Thyroid gland (tissue), 4 donors: Measurements from ENCODE around the gene PATJ. TPM values are rescaled to one million over a fixed set of nuclear protein-coding genes. Genes with fewer than 3 reads are reported as not detected.

Experiments used
- DNase-seq, 2 donors: peaks; one replicate each; pipeline ENCODE4 v3.0.0-alpha.2; 2019
- H3K27ac ChIP-seq, 3 donors: fragments of 200-600 bp; sonication (generic); 1 replicate in 2 of 3; 2 replicates in 1 of 3; pipeline ENCODE4 v1.5.1; 2016 to 2019; ENCODE audit warnings: mild to moderate bottlenecking in 1 of 3, moderate library complexity in 1 of 3
- H3K27me3 ChIP-seq: fragments of 200-600 bp; sonication (generic); one replicate; pipeline ENCODE4 v1.5.1; 2019
- H3K36me3 ChIP-seq, 2 donors: fragments of 200-600 bp; sonication (generic); one replicate each; pipeline ENCODE4 v1.5.1; 2016 to 2019
- H3K4me1 ChIP-seq, 2 donors: fragments of 200-600 bp; sonication (generic); one replicate each; pipeline ENCODE4 v1.5.1; 2017 to 2019
- H3K4me3 ChIP-seq, 3 donors: fragments of 200-600 bp; sonication (generic); replicated peaks in 1 of 3; 1 replicate in 2 of 3; 2 replicates in 1 of 3; pipeline ENCODE4 v1.5.1; 2016; ENCODE audit warnings: mild to moderate bottlenecking in 1 of 3
- H3K9me3 ChIP-seq: fragments of 200-600 bp; sonication (generic); one replicate; pipeline ENCODE4 v1.5.1; 2017
- CTCF ChIP-seq, 6 experiments: fragments of 200-600 bp in 3 of 6; fragments of 450-650 bp in 3 of 6; sonication (generic) in 3 of 6; IDR thresholded peaks; one replicate each; pipeline ENCODE4 v1.5.1; 2016 to 2019; ENCODE audit warnings: antibody characterized with exemption in 6 of 6, mild to moderate bottlenecking in 2 of 6, inconsistent platforms in 1 of 6, moderate library complexity in 1 of 6
- POLR2A ChIP-seq, 2 donors: fragments of 450-650 bp; IDR thresholded peaks; one replicate each; pipeline ENCODE4 v1.6.1; 2017; ENCODE audit warnings: antibody characterized with exemption in 2 of 2, mild to moderate bottlenecking in 2 of 2, moderate library complexity in 1 of 2
- WGBS, 2 donors: methylation state at CpG; one replicate each; pipeline ENCODE4 v1.1.5; 2017; 5-methylcytosine and 5-hydroxymethylcytosine counted together
- intact Hi-C: fragments of 100-400 bp; cut with DNase I; formaldehyde crosslinking; loops from one replicate; pipeline ENCODE4 v1.15.1; 2023
- total RNA-seq, 4 donors: library from RNA; depleted of rRNA; stranded (reverse); fragments of >200 nt; gene quantifications; one replicate each; pipeline ENCODE4 v1.2.3, GENCODE V29; 2016

PATJ gene
- total RNA-seq, 4 donors from 2014 or later = 94.7 to 221 (median 119) TPM

GRCh38 chr1:62138029-62138428, 395.7 kb downstream of the PATJ start:
- no peak for DNase-seq
- no peaks in the 10 kb centered on the region for H3K9me3 ChIP-seq
- 53 to 55% methylated on average over 3 of the region's 3 CpGs for WGBS, 2 donors
- H3K4me1 ChIP-seq = no peaks in the 10 kb centered on the region
- intact Hi-C loops = no loop called here
- no peak overlapping the region for H3K4me3 ChIP-seq
- H3K27ac ChIP-seq = no peak overlapping the region
- H3K27me3 ChIP-seq = no peaks in the 10 kb centered on the region
- no peaks in the 10 kb centered on the region for H3K36me3 ChIP-seq
- TF ChIP-seq CTCF (IDR thresholded peaks at IDR 0.05) = no peak
- TF ChIP-seq POLR2A (IDR thresholded peaks at IDR 0.05) = no peak

- TF ChIP-seq CTCF (IDR thresholded peaks at IDR 0.05) (no peak), POLR2A (IDR thresholded peaks at IDR 0.05) (no peak)
- Histone ChIP-seq H3K36me3 (no peaks in the 10 kb centered on the region), H3K9me3 (no peaks in the 10 kb centered on the region), H3K4me3 (no peak overlapping the region), H3K27ac (no peak overlapping the region), H3K27me3 (no peaks in the 10 kb centered on the region), H3K4me1 (no peaks in the 10 kb centered on the region)
- WGBS, 2 donors = 100% methylated on average over 1 of the region's 1 CpG
- DNase-seq = no peak
- intact Hi-C loops = no loop called here
Observed at GRCh38 chr1:62139410-62139809, 397.1 kb downstream of the PATJ start.

- H3K4me3 ChIP-seq = no peak overlapping the region
- no peaks in the 10 kb centered on the region for H3K4me1 ChIP-seq
- H3K27ac ChIP-seq = no peak overlapping the region
- H3K9me3 ChIP-seq = no peaks in the 10 kb centered on the region
- 90 to 93% methylated on average over 4 of the region's 4 CpGs for WGBS, 2 donors
- intact Hi-C loops = no loop called here
- no peak for TF ChIP-seq CTCF (IDR thresholded peaks at IDR 0.05)
- TF ChIP-seq POLR2A (IDR thresholded peaks at IDR 0.05) = no peak
- DNase-seq = no peak
- H3K27me3 ChIP-seq = no peaks in the 10 kb centered on the region
- H3K36me3 ChIP-seq = no peaks in the 10 kb centered on the region
Observed at GRCh38 chr1:62140666-62141065, 398.4 kb downstream of the PATJ start.

- Histone ChIP-seq H3K27ac (no peak overlapping the region), H3K9me3 (no peaks in the 10 kb centered on the region), H3K36me3 (no peaks in the 10 kb centered on the region), H3K4me1 (no peaks in the 10 kb centered on the region), H3K4me3 (no peak overlapping the region), H3K27me3 (no peaks in the 10 kb centered on the region)
- TF ChIP-seq CTCF (IDR thresholded peaks at IDR 0.05) (no peak), POLR2A (IDR thresholded peaks at IDR 0.05) (no peak)
- WGBS, 2 donors = 38% methylated on average over 5 of the region's 5 CpGs
- peak in 1 of 2 donors; percentile 3 for DNase-seq
- intact Hi-C loops = no loop called here
Observed at GRCh38 chr1:62142496-62142895, 400.2 kb downstream of the PATJ start.

GRCh38 chr1:62144238-62144831, 402.1 kb downstream of the PATJ start:
- TF ChIP-seq POLR2A (IDR thresholded peaks at IDR 0.05) (no peak), CTCF (IDR thresholded peaks at IDR 0.05) (peak in 5 of 6 experiments; percentile 28 to 68 (median 42))
- WGBS, 2 donors = 0% methylated on average over 1 of the region's 1 CpG
- DNase-seq = peak in 1 of 2 donors; percentile 36

More at GRCh38 chr1:62144238-62144831, 402.1 kb downstream of the PATJ start:
- Histone ChIP-seq H3K4me1 (no peaks in the 10 kb centered on the region), H3K36me3 (peaks cover 6 to 7% of the 10 kb centered on the region in 2 donors), H3K27ac (no peak overlapping the region), H3K27me3 (no peaks in the 10 kb centered on the region), H3K4me3 (no peak overlapping the region), H3K9me3 (no peaks in the 10 kb centered on the region)
- intact Hi-C loops = no loop called here
